SHP77 treated with DMSO at 0.1 percent for 48 hours (cell line): ENCODE data around the gene ETFDH.
"Not testable (repeated sequence)": the region's sequence is repeated elsewhere in the genome, so short reads cannot be mapped to it uniquely, and the experiment has no call there.

ENCODE experiments used
- DNase-seq: peaks from one replicate; lab custom pipeline; 2025; lab: John Stamatoyannopoulos, UW

ETFDH gene

GRCh38 chr4:158755819-158756218 is 83.7 kb downstream of the ETFDH start:
- not testable (repeated sequence) for DNase-seq

GRCh38 chr4:158756588-158756987 is 84.5 kb downstream of the ETFDH start:
- no peak for DNase-seq

- no peak for DNase-seq
These were observed 86.0 kb downstream of the ETFDH start for GRCh38 chr4:158758142-158758541.

- DNase-seq, result no peak
These were observed 86.6 kb downstream of the ETFDH start for GRCh38 chr4:158758703-158759102.
